ENCODE measurements around the gene VPS13D.

GRCh38 chr1:12472798-12473551 is 243.1 kb downstream of the VPS13D start:
- no peak for TF ChIP-seq TCF12 (IDR thresholded peaks at IDR 0.05)
- TF ChIP-seq EZH2phosphoT487 (IDR thresholded peaks at IDR 0.05; ENCODE audit: borderline replicate concordance, low read depth) = no peak
- no peak for TF ChIP-seq TEAD4 (IDR thresholded peaks at IDR 0.05; ENCODE audit: borderline replicate concordance, insufficient read depth)
- TF ChIP-seq RAD21 (IDR thresholded peaks at IDR 0.05; ENCODE audit: low read length) = no peak
- no peak for TF ChIP-seq CTCF (IDR thresholded peaks at IDR 0.05)
- no peak for TF ChIP-seq REST (IDR thresholded peaks at IDR 0.05; ENCODE audit: low read depth, low read length)
- no peak for TF ChIP-seq PBX3 (IDR thresholded peaks at IDR 0.05)
- no peak for TF ChIP-seq FOSL2 (IDR thresholded peaks at IDR 0.05; ENCODE audit: borderline replicate concordance, low read depth)
- TF ChIP-seq GABPA (IDR thresholded peaks at IDR 0.05; ENCODE audit: low read depth) = no peak
- TF ChIP-seq RFX5 (IDR thresholded peaks at IDR 0.05; ENCODE audit: low read length) = no peak
- TF ChIP-seq CHD2 (IDR thresholded peaks at IDR 0.05; ENCODE audit: low read length, partially characterized antibody) = no peak
- no peak for TF ChIP-seq RXRA (IDR thresholded peaks at IDR 0.05; ENCODE audit: borderline replicate concordance, low read depth)
- no peak for TF ChIP-seq EP300 (IDR thresholded peaks at IDR 0.05; ENCODE audit: borderline replicate concordance in 1 of 2, low read depth in 1 of 2, low read length in 1 of 2)

Measured in SK-N-SH (cell line).